ENCODE results near the gene ACTR5.

DNA sequence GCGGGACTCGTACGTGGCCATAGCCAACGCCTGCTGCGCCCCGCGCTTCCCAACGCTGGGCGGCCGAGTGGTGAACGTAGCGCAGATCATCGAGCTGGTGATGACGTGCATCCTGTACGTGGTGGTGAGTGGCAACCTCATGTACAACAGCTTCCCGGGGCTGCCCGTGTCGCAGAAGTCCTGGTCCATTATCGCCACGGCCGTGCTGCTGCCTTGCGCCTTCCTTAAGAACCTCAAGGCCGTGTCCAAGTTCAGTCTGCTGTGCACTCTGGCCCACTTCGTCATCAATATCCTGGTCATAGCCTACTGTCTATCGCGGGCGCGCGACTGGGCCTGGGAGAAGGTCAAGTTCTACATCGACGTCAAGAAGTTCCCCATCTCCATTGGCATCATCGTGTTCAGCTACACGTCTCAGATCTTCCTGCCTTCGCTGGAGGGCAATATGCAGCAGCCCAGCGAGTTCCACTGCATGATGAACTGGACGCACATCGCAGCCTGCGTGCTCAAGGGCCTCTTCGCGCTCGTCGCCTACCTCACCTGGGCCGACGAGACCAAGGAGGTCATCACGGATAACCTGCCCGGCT is 20.6 kb upstream of the ACTR5 start:
- TF ChIP-seq, protein P1, sequence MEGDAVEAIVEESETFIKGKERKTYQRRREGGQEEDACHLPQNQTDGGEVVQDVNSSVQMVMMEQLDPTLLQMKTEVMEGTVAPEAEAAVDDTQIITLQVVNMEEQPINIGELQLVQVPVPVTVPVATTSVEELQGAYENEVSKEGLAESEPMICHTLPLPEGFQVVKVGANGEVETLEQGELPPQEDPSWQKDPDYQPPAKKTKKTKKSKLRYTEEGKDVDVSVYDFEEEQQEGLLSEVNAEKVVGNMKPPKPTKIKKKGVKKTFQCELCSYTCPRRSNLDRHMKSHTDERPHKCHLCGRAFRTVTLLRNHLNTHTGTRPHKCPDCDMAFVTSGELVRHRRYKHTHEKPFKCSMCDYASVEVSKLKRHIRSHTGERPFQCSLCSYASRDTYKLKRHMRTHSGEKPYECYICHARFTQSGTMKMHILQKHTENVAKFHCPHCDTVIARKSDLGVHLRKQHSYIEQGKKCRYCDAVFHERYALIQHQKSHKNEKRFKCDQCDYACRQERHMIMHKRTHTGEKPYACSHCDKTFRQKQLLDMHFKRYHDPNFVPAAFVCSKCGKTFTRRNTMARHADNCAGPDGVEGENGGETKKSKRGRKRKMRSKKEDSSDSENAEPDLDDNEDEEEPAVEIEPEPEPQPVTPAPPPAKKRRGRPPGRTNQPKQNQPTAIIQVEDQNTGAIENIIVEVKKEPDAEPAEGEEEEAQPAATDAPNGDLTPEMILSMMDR (CRISPR knock-in tag; IDR thresholded peaks at IDR 0.05): no peak
- TF ChIP-seq, protein P2, sequence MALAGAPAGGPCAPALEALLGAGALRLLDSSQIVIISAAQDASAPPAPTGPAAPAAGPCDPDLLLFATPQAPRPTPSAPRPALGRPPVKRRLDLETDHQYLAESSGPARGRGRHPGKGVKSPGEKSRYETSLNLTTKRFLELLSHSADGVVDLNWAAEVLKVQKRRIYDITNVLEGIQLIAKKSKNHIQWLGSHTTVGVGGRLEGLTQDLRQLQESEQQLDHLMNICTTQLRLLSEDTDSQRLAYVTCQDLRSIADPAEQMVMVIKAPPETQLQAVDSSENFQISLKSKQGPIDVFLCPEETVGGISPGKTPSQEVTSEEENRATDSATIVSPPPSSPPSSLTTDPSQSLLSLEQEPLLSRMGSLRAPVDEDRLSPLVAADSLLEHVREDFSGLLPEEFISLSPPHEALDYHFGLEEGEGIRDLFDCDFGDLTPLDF (CRISPR knock-in tag; IDR thresholded peaks at IDR 0.05): no peak
- TF ChIP-seq CREB1 (IDR thresholded peaks at IDR 0.05) (peak; percentile 57), CREB1 (CRISPR knock-in tag; IDR thresholded peaks at IDR 0.05) (no peak), GLI4 (CRISPR knock-in tag; IDR thresholded peaks at IDR 0.05; ENCODE audit: borderline replicate concordance) (no peak), CBX2 (IDR thresholded peaks at IDR 0.05; ENCODE audit: low read depth, low read length) (no peak), CBX2 (CRISPR knock-in tag; IDR thresholded peaks at IDR 0.05; ENCODE audit: low read depth) (no peak), ARID2 (CRISPR knock-in tag; IDR thresholded peaks at IDR 0.05; ENCODE audit: borderline replicate concordance) (no peak), SYNCRIP (IDR thresholded peaks at IDR 0.05; ENCODE audit: insufficient read depth, low read depth, low read length) (no peak), HNRNPL (IDR thresholded peaks at IDR 0.05; ENCODE audit: low read depth, low read length) (no peak), TCF7L2 (IDR thresholded peaks at IDR 0.05; ENCODE audit: low read depth, low read length) (no peak), ZNF891 (CRISPR knock-in tag; IDR thresholded peaks at IDR 0.05) (no peak), NAIF1 (CRISPR knock-in tag; IDR thresholded peaks at IDR 0.05; ENCODE audit: borderline replicate concordance) (no peak), ZNF18 (CRISPR knock-in tag; IDR thresholded peaks at IDR 0.05; ENCODE audit: insufficient replicate concordance) (no peak)
